GM12874 (cell line): ENCODE measurements around the gene KANSL3.

Experiments
- TF ChIP-seq, protein P1 (sequence below): IDR thresholded peaks from 2 replicates; pipeline ENCODE4 v1.5.1; 2011; ENCODE audit warnings: low read depth, mild to moderate bottlenecking, control low read depth, low read length, moderate library complexity; ENCODE audit not compliant: insufficient read depth

The KANSL3 gene

DNA sequence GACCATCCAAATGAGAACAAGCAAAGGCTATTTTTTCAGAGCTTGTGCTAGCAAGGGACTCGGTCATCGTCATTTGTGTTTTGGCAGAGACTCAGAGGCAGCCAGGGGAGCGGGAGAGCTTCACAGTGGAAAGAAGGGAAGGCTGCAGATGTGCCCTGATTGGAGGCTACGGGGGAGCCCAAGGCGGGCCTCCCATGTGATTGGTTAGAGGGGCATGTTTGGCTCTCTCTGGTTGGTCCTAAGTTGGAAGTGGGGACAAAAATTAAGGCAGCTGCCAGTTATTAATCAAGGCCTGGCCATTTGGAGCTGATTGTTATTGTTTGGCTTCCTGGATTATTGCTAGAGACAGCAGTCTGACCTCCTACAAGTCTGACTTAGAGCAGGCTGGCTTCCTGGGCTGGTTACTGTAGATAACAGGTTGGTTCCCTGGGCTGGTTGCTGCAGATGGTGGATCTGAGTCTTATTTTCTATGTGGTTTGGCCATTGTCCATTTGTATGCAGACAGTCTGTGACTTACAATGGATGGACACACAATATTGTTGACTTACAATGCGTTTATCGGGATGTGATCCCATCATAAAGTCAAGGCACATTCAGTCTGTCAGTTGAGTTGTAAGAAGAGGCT lies 10.3 kb upstream of the KANSL3 start:
- TF ChIP-seq, protein P1, sequence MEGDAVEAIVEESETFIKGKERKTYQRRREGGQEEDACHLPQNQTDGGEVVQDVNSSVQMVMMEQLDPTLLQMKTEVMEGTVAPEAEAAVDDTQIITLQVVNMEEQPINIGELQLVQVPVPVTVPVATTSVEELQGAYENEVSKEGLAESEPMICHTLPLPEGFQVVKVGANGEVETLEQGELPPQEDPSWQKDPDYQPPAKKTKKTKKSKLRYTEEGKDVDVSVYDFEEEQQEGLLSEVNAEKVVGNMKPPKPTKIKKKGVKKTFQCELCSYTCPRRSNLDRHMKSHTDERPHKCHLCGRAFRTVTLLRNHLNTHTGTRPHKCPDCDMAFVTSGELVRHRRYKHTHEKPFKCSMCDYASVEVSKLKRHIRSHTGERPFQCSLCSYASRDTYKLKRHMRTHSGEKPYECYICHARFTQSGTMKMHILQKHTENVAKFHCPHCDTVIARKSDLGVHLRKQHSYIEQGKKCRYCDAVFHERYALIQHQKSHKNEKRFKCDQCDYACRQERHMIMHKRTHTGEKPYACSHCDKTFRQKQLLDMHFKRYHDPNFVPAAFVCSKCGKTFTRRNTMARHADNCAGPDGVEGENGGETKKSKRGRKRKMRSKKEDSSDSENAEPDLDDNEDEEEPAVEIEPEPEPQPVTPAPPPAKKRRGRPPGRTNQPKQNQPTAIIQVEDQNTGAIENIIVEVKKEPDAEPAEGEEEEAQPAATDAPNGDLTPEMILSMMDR = no peak

DNA sequence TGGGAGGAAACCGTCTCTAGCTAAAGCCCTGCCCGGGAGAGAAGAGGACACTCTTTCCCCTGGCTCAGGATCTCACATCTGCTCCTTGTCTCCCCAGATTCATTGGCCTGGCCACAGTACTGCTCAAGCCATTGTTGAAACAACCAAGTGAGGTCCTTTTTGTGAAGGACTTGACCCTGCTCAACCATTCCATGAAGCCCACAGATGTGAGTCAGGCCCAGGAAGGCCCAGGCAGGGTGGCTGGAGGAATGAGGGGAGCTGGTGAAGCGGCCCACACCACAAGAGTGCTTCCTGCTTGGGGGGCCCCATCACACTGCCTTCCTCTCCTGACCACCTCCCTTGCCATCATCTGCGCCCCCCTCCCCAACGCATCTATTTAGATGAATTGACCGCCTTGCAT lies 9.6 kb upstream of the KANSL3 start:
- TF ChIP-seq, protein P1 = no peak

- TF ChIP-seq, protein P1 = no peak
Measured at GRCh38 chr2:96642564-96643360, 4.7 kb upstream of the KANSL3 start, which contains the start of gene FER1L5. FER1L5 (plus strand) TSS chr2:96642764; CDS start chr2:96642837, 73 bp downstream.

- TF ChIP-seq, protein P1 = no peak
Measured at GRCh38 chr2:96637385-96638143, 548 bp downstream of the KANSL3 start.

GRCh38 chr2:96636551-96637171 lies 1.5 kb downstream of the KANSL3 start:
- TF ChIP-seq, protein P1 = no peak

DNA sequence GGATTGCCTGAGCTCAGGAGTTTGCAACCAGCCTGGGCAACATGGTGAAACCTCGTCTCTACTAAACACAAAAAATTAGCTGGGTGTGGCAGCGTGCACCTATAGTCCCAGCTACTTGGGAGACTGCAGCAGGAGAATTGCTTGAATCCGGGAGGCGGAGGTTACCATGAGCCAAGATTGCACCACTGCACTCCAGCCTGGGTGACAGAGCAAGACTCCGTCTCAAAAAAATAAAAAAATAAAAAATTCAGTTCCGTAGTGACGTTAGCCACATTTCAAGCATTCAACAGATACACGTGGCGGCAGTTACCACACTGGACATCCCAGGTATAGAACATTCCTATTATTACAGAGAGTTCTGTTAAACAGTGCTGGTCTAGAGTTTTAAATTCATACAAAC lies 4.5 kb downstream of the KANSL3 start:
- TF ChIP-seq, protein P1 = no peak

DNA sequence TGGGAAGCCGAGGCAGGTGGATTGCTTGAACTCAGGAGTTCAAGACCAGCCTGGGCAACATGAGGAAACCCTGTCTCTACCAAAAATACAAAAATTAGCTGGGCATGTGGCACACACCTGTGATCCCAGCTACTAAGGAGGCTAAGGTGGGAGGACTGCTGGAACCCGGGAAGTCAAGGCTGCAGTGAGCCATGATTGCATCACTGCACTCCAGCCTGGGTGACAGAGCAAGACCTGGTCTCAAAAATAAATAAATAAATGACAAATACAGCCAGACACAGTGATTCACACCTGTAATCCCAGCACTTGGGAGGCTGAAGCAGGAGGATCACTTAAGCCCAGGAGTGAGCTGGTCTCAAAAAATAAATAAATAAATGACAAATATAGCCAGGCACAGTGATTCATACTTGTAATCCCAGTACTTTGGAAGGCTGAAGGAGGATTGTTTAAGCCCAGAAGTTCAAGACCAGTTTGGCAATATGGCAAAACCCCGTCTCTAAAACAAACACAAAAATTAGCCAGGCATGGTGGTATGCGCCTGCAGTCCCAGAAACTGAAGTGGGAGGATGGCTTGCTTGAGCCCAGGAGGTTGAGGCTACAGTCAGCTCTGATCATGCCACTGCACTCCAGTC lies 6.2 kb downstream of the KANSL3 start:
- TF ChIP-seq, protein P1 = no peak
